ENCODE results near the gene CADPS.

DNA sequence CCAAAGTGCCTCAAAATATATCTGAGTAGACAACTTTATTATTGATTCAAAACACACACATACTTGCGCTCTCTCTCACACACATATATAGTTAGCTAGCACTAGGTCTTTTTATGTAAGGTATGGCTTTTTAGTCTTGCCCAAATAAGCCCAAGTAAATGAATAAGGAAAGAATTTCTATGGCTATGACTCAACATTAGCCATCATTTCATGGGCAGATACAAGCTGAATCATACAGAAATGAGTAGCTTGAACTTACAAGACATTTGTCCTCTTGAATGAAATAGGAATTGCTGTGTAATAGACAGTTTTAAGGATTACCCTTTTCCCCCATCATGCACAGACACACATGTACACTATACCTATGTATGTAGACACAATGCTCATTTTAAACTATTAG is 4.9 kb downstream of the CADPS start:
- TF ChIP-seq, protein P1, sequence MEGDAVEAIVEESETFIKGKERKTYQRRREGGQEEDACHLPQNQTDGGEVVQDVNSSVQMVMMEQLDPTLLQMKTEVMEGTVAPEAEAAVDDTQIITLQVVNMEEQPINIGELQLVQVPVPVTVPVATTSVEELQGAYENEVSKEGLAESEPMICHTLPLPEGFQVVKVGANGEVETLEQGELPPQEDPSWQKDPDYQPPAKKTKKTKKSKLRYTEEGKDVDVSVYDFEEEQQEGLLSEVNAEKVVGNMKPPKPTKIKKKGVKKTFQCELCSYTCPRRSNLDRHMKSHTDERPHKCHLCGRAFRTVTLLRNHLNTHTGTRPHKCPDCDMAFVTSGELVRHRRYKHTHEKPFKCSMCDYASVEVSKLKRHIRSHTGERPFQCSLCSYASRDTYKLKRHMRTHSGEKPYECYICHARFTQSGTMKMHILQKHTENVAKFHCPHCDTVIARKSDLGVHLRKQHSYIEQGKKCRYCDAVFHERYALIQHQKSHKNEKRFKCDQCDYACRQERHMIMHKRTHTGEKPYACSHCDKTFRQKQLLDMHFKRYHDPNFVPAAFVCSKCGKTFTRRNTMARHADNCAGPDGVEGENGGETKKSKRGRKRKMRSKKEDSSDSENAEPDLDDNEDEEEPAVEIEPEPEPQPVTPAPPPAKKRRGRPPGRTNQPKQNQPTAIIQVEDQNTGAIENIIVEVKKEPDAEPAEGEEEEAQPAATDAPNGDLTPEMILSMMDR (IDR thresholded peaks at IDR 0.05): no peak
- TF ChIP-seq RNF2 (IDR thresholded peaks at IDR 0.05; ENCODE audit: borderline replicate concordance, low read depth): no peak

All from A549 (cell line).